NCI-H1092 treated with DMSO at 0.1 percent for 48 hours (cell line): ENCODE data around the gene SAG.
A peak's percentile ranks its signal among the peaks of the same experiment; 100 is the strongest.
"Not testable (repeated sequence)": the region's sequence is repeated elsewhere in the genome, so short reads cannot be mapped to it uniquely, and the experiment has no call there.

ENCODE experiments used
- DNase-seq: peaks from one replicate; lab custom pipeline; 2025; lab: John Stamatoyannopoulos, UW

The SAG gene

DNA sequence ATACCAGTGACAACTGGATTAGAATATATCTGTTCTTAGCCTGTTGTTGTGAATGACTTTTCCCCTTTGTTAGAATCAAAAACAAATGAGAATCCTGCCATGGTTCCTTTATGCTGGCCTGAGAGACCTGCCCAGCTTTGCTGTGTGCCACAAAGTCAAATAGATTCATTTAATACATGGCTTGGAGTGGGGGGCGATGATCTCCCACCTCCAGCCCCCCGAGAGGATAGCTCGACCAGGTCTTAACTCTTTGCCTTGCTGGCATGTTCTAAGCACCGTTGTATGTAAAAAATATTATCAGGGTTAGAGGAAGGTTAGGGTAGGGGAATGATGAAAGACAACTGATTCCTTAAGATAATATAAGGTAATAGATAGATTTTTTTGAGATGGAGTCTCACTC lies 24.5 kb downstream of the SAG start:
- no peak for DNase-seq

DNA sequence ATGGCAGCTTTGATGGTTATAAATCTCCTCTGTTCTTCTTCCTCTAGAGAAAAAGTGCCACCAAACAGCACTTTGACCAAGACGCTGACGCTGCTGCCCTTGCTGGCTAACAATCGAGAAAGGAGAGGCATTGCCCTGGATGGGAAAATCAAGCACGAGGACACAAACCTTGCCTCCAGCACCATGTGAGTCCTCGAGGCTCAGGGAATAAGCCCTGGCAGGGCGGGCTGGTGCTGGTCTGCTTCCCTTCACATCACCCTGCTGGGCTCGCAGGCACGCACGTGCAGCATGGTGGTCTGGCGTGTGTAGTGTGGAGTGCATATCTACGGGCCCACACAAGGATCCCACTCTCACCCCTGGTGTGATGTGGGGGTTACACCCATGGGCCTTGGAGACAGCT lies 27.3 kb downstream of the SAG start:
- no peak for DNase-seq

DNA sequence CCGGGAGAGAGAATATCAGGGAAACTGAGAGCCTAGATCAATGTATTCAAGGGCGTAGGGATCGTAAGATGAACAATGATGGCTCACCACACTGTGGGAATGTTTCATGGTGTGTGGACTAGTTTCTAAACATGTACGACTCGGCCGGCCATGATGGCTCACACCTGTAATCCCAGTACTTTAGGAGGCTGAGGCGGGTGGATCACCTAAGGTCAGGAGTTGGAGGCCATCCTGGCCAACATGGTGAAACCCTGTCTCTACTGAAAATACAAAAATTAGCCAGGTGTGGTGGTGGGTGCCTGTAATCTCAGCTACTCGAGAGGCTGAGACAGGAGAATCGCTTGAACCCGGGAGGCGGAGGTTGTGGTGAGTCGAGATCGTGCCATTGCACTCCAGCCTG lies 28.5 kb downstream of the SAG start:
- DNase-seq = not testable (repeated sequence)

DNA sequence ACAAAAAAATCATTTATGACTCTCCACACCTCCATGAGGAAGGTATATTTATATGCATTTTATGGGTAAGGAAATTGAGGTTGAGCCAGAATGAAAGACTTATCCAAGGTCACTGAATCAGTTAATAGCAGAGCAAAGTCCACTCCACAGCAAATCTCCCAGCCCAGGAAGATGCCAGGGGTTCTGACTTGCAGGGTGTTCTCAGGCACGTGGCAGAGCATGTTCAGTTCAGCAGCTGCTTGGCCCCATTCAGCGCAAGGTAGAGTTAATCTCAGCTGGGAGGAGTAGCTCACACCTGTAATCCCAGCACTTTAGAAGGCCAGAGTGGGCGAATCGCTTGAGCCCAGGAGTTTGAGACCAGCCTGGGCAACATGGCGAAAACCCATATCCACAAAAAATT lies 28.9 kb downstream of the SAG start:
- no peak for DNase-seq

DNA sequence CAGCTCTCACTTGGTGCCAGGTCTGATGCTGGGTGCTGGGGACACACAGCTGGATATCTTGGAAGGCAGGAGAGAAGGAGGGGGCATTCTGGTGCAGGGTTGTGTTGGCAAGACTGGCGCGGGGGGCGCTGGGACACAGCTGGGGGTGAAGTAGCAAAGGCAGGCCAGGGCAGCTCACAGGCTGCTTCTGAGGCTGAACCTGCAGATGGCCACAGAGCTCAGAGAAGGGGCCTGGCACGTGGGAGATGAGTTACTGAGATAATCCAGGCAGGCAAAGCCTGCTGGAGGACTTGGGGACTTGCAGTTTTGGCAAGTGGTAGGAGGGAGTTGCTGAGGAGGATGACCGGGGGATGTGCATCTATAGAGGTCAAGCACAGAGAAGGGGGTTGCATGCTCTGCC lies 30.4 kb downstream of the SAG start:
- DNase-seq = no peak

DNA sequence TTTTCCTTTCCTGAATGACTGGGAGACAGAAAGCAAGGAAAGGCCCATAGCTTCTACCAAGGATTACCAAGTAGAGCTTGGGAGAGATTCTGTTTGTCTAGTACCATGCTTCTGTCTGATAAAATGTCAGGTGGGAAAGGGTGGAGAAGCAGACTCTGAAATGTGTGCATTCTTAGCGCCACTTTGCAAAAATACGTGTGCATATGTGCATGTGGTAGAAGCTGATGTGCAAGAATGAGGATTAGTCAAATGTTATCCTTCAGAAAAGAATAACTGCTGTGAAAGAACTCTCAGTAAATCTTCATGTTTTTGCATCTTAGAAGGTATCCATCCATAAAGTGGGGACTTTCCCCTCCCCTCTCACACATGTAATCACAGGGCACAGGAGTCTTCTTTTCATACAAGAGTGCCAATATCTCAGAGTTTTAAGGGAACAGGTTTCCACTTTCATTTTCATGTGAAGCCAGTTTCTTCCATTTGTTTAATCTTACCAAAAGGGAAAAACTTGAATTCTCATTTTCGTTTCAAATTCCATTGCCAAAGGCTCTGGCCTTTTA lies 31.3 kb downstream of the SAG start:
- DNase-seq = no peak

DNA sequence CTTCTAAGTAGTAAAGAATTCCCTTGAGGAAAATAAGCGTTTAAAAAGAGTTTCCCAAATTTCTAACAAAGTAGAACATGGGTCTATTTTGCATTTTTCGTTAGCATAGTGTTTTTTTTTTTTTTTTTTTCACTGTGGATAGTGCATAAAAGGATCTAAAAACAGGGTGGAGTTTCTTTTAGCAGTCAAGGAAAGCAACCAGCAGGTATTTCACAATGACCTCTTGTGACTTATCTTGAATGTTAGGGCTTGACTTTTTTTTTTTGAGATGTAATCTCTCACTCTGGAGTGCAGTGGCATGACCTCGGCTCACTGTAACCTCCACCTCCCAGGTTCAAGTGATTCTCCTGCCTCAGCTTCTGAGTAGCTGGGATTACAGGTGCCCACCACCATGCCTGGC lies 31.8 kb downstream of the SAG start:
- DNase-seq = no peak

DNA sequence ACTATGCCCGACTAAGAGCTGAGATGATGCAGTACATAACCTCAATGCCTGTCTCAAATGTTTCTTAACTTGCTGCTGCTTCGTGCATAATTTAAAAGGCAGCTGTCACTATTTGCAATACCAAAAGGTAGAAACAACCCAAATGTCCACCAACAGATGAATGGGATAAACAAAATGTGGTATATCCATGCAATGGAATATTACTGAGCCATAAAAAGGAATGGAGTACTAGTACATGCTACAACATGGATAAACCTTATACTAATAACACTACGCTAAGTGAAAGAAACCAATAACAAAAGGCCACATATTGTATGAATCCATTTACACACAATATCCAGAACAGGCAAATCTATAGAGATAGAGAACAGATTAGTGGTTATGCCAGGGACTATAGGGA lies 33.7 kb downstream of the SAG start:
- no peak for DNase-seq

DNA sequence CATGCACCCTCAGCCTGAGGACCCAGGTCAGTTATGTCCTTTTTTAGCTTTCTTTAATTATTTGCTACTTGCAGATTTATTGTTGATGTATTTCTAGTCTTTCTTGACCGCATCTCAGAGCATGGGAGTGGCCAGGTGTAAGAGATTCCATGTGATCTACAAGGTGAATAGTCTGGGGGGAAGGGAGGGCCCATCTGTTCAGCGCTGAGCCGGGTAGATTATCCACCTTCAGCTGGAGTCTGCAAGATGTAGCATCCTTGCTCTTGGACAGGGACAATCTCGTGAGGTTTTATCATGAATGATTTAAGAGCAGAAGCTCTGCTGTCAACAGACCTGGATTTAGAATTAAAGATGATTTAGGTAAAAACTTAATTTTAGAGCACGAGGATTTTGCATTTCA lies 34.7 kb downstream of the SAG start:
- DNase-seq = no peak

DNA sequence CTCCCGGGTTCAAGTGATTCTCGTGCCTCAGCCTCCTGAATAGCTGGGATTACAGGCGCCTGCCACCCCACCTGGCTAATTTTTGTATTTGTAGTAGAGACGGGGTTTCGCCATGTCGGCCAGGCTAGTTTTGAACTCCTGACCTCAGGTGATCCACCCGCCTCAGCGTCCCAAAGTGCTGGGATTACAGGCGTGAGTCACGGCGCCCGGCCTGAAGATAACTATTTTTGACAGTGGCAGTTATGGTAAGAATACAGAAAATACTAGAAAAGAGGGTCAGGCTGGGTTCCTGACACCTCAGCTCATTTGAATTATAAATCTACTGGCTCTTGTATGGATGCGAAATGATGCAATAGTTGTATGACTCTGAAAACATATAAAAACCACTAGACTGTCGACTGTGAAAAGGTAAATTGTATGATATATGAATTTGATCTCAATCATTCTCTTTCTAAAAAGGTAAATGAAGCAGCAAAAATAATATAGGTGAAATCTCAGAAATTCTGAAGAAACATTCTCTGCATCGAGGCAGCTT lies 35.6 kb downstream of the SAG start:
- DNase-seq = no peak

DNA sequence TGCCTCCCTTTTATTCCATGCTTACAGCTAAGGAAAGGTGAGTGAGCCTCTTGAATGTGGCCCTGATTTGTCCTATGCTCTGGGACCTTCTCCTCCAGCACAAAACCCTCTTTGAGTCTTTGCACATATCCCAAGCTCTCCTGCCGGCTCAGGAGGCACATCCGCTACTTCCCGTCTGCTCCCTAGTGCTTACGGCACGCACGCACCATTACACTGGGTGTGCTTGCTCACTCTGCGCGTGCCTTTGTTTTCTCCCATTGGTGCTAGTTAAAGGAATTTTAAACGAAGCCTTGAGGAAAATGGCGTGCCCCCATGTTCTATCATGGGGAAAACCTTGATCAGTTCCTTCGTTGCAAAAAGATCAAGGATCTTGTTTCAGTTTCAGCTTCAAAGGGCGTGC lies 38.8 kb downstream of the SAG start:
- no peak for DNase-seq

DNA sequence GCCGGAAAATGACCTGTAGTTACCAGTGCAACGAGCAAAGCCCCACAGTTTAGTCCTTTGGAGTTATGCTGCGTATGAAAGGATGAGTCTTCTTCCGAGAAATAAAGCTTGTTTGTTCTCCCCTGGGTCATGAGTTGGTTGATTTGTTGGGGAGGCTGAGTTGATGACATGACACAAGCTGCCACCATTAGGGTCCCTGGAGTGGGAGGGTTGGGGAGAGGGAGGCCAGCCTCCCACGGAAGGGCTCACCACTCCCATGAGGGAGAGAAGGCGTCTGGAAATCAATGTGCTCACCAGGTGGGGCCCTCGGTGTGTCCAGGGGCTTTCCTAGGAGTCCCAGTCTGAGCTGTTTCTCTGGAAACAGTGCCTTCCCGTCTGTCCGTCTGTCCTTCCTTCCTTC lies 39.3 kb downstream of the SAG start:
- no peak for DNase-seq

DNA sequence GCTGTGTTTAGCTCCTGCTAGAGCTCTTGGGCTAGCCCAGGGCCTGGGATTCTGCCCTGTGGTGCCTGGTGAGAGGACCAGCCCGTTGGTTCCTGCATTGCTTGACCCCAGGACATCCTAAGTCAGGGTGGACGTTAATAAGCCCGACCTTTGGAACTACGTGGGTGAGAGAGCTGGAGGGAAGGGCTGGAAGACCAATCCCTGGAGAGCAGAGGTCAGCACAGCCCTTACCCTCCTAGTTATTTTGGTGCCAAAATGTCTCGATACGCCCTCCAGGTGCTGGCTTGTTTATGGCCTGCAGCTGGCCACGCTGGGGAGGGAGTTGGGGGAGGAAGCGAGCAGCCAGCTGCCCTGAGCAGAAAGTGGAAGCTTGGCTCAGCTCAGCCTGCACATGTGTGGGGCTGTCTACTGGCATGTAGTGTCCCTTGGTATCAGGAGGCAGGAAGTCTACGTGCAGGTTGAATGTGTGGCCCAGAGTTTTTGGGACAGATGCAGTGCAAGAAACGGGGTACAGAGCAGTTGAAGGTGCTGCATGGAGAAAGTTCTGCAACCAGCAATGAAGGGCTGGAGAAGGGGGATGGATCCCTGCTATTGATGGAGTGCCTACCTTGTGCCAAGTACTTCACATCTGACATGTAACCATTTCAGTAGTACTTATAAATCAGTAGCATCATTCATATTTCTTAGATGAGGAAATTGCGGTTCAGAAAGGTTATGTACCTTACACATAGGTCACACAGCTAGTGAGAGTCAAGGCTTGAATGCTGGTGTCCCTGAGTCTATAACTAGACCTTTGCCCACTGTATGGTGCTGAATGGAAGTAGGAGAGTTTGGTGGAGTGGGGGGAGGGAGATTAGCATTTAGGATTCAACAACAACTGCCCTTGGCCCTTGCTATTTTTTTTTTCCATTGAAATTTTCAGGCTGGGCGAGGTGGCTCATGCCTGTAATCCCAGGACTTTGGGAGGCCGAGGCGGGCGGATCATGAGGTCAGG lies 41.7 kb downstream of the SAG start:
- DNase-seq = peak; percentile 24

DNA sequence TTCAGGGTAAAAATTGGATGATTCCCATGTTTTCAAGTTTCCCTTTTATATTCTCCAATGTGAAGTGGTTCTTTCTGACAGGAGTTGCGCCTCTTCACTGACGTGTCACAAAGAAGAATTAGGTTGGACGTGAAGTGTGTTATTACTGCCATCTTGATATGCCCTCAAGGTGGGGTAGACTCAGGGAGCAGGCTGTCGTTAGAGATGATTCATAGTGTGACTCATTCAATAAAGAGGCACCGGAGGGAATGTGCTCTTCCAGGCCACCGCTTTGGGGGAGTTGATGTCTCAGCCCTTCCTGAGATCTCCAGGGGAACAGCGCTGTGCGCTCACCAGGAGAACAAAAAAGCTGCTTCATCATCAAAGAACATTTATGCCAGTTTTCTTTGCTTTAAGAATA lies 43.1 kb downstream of the SAG start:
- DNase-seq = no peak

DNA sequence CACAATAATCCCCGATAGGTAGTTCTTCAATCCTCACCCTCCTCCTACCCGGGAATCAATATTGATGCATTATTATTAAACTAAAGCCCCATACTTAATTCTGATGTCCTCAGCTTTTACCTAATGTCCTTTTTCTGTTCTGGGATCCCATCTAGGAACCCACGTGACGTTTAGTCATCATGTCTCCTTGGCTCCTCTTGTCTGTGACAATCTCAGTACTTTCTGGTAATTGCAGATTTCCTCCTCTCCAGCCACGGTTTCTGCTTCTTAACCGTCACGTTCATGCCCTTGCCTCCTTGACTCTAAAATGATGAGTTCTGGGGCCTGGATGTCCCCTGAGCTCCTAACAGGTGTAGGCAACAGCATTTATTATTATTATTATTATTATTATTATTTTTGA lies 43.8 kb downstream of the SAG start:
- no peak for DNase-seq

DNA sequence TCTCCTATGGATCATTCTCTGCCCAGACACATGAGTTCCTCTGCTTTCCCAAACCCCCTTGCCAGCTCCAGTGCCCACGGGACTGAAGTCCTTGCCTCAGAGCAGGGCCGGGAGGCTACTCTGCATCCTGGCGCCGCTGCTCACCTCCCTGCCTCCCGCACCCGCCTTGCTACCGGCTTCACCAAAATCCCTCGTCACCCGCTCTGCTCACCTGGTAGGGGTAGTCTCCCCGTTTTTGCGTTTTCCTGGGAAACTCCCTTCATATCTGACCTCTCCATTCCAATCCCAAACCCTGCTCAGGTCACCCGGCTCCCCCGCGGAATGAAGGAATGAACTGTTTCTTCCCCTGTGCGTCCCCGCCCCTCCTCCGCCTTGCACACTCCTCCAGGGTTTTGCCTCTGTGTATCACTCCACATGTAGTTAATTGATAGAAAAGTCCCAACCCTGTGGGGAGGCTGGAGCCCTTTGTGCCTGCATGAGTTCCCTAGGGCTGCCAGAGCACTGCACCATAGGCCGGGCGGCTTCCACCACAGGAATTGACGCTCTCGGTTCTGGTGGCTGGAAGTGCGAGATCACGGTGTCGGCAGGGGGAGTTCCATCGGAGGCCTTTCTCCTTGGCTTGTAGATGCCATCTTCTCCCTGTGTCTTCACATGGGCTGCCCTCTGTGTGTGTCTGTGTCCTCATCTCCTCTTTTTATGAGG lies 44.7 kb downstream of the SAG start:
- DNase-seq = no peak

DNA sequence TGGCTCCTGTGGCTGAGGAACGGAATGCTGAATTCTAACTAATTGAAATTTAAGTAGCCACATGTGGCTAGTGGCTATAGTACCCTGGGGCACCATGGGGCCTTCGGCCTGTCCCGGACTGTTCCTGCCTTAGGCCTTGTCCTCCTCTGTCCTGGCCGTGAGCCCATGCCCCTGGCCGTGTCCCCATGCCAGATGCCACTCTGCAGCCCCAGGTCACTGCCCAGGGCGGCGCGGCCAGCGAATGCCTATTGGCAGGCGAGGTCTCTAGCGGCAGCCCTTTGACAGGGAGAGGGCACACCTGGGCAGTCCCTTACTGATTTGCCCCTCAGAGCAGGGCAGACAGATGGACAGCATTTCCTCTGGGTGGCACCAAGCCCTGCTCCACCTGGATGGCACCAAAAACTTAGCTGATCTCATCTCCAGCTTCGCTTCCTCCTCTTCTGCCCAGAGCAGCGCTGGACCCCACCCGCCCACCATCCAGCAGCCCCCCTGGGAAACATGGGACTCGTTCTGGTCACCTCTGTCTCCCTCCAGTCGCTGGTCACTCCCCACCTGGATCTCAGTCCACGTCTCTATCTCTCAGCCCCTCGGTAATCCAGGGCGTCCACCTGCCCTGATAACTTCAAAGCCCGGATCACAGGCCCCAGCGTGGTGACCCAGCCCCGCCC lies 45.6 kb downstream of the SAG start:
- no peak for DNase-seq

DNA sequence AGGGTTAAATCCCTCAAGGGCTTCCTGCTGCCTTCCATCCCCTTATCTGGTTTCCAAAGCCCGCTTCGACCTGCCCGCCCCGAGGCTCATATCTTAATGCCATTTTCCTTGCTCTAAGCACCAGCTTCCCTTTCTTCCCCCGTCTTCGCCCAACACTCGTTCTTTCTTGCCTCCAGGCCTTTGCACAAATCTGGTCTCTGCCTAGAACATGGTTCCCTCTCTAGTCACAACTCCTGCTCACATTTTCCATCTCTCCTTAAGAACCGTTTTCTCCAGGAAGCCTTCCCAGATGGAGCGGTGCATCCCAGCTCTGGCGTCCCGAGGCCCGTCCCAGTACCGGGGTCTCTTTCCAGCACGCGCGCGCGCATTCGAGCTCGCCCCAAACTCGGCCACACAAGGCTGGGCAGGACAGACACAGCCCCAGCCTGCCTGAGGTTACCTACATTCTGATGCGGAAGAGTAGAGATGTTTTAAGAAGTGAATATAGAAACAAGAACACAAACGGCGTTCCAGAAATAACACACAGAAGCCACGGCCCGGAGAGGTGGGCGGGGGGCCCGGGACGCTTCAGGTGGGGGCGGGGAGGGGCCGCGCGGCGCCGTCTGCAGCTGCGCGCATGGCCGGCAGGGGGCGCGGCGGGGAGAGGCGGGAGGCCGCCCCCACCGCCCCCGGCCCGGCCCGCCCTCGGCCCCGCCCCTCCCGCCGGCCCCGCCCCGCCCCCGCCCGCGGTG lies 46.3 kb downstream of the SAG start, which contains the start of gene DGKD:
TSS of gene DGKD (plus strand) at position 726 of the 731 bp plus-strand sequence. CDS start 25 bp downstream, outside the sequence.
- DNase-seq = peak; percentile 15

DNA sequence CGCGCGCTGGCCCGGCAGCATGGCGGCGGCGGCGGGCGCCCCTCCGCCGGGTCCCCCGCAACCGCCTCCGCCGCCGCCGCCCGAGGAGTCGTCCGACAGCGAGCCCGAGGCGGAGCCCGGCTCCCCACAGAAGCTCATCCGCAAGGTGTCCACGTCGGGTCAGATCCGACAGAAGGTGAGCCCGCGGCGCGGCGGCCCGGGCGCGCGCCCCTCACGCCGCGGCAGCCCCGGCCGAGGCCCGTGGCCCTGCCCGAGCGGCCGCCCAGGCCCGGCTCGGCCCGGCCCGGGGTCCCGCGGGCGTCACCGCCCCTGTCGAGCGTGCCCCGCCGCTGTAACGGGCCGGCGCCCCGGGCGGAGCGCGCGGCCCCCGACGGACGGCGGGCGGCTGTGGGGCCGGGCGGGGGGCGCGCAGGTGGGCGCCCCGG lies 46.9 kb downstream of the SAG start:
- no peak for DNase-seq

DNA sequence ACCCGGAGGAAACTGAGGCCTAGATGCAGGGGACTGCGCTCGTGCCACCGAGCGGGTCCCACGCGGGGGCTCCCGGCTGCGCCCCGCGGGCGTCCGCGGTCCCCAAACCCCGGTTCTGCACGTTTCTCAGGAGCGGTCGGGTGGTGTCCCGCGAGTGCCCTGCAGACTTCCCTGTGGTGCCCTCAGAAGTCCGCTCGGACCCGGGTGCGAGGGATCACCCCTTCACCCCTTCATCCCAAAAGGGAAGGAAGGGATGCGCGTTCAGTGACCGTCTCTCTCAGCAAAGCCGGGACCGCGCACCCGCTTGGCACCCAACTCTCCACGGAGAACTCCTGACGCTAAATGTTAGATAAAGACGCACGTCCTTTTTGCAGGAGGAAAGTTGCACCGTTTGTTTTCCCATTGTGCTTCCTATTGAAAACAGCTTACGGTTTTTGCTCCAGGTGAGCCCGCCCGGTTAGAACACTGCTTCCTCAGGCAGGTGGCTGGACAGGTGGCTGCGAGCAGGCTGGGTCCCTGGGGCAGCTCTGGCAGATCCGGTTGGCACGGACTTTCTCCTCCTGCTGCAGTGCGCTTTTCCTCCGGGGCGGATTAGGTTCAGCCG lies 47.5 kb downstream of the SAG start:
- peak; percentile 9 for DNase-seq

DNA sequence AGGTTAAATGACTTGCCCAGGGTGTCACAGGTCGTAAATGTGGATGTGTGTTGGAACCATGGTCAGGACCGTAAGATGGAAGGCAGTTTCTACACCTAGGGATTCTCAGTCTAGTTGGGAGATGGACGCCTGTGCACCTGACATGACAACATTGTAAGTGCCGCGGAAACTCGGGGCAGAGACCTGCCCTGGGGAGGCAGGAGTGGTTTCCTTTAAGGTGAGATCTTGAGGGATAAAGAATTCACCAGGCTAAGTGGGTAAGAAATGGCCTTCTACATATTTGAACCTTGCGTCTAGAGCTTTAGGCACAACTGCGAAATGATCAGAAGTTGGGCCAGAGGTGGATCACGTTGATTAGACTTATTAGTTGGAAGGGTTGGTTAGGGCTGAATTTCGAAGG lies 48.3 kb downstream of the SAG start:
- no peak for DNase-seq
